HG02798 (cell line): ENCODE data around the gene TWF1.
"Not testable (repeated sequence)": the region's sequence is repeated elsewhere in the genome, so short reads cannot be mapped to it uniquely, and the experiment has no call there.

Experiments used
- ATAC-seq: cut with Tn5 transposase; IDR thresholded peaks from one replicate; pipeline ENCODE4 v1.9.1; 2021; ENCODE audit warnings: mild to moderate bottlenecking; ENCODE audit not compliant: unreplicated experiment, poor library complexity

The TWF1 gene

DNA sequence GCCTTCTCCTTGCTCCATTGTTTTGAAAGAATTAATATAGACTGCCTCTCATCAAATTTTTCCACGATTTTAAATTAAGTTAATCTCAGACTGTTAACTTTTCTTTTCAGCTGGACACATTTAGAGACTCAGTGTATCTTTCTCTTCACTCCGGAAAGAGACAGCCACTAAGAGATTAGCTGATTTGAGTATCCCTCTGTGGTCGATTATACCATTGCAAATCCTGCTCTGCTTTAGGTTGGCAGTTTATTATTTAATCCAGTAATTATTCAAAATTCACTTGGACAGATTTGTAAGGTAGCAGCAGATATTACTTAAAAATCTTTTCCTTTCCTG, 588 bp upstream of the TWF1 start:
- ATAC-seq = no peak

DNA sequence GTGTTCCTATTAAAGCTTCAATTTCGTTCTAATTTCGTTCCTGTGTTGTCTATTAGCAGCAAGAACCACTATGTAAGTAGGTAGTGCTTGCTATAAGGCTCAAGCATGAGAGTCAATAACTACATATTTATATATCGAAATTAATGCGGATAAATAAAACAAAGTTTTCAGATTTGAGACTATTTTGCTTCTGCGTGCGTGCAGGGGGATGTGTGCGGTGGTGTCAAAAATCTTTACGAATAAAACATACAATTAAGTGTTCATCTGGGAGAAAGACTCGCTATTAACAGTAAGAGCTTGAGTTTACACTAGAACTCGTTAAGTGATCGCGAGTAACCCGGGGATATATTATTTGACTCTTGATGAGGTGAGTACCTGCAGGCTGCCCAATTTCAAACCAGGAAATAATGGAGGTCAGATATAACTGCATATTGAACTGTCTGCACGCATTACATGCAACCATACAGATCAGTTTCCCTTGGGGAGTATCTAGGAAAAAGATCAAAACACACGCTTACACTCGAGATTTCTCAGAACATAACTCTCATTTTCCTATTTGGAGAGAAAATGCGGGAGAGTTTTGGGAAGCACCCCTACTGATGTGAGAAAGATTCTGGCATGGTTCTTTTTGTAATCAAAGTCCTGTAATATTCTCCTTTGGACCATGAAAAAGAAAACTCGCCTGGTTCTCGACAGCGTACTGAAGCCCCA, 813 bp downstream of the TWF1 start:
- ATAC-seq = no peak

DNA sequence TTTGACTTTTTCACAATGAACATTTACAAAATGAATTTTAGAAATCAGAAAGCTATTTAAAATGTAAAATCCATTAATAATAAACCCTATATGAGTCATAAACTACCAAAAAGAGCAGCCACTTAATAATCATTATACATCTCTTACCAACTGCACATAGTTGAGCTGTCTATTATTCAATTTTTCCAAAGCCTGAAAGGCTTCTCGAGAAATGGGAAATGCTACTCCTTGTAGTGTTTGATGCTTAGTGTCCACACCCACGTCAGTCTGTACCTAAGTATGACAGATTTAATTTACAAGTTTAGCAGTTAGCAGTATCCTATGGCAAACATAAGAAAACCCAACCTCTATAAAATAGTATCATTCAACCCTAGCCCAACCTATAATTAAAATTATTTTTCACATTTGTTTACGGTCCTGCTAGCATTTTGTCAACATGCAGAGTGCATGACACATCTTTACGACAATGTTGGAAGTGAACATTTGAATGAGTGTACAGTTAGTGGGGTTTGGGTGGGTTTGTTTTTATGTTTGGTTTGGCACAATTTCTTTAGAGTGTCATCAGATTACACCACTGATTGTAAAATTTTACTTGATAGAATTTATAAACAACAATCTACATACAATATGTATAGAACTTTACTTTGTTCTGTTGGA, 8.4 kb downstream of the TWF1 start:
- no peak for ATAC-seq

DNA sequence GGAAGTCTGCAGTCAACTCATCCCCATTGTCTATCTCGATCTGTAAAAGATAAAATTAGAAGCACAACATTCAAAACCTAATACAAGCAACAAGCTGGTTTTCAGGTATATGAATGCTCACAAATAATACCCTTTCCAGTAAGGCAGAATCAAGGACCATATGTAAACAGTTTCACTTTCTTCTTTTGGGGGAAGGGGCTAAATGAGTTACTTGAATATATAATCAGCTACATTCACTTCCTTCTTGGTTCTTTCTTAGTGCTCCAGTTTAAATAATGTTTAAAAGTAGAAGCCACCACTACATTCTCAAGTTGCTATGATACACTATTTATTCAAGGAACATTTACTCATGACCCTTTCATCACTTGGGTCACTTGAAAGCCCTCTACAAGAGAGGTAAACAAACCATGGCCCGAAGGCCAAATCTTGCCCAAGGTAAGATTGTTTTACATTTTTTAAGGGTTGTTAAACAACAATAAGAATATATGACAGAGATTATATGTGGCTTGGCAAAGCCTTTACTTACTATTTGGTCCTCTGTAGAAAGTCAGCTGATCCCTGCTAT, 10.3 kb downstream of the TWF1 start:
- no peak for ATAC-seq

DNA sequence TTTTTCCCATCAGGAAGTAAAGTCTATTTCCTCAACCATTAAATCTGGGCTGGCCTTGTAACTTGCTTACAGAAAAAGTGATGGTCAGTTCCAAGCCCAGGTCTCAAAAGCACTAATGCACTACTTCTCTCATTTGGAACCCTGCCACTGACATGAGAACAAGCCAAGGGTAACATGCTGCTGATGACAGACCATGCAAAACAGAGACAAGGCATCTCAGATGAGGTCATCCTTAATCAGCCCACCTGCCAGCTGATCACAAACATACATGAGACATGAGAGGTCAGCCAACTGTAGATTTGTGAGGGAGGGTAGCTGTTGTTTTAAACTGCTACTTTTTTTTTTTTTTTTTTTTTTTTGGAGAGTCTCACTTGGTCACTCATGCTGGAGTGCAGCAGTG, 16.2 kb downstream of the TWF1 start:
- ATAC-seq = no peak

DNA sequence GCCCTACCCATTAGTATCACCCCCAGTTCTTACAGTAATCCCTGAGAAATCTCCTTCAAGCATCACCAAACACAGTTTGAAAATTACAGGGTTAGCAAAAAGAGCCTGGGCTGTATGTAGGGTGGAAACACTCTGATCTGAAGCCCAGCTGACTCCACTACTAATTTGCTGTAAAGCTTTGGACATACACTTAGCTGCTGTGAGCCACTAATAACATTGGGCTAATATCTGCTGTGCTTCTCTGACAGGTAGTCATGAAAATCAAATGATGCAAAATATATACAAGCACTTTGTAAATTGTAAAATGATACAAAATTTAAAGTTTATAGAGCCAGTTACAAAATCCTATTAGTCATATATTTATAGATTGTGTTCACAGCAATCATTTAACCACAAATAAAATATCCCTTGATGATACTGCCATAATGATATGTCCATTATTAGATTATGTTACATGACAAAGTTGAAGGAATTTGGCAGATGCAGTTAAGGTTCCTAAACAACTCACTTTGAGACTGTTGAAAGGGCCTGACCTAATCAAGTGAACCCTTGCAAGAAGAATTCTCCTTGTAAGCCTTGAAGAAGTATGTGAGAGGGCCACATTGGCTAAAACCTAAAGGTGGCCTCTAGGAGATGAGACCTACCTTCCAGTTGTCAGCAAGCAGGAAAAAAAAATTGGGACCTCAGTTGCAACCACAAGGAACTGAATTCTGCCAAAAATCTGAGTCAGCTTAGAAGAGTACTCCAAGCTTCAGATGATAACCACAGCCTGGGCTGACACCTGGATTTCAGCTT, 19.0 kb downstream of the TWF1 start:
- ATAC-seq = no peak

DNA sequence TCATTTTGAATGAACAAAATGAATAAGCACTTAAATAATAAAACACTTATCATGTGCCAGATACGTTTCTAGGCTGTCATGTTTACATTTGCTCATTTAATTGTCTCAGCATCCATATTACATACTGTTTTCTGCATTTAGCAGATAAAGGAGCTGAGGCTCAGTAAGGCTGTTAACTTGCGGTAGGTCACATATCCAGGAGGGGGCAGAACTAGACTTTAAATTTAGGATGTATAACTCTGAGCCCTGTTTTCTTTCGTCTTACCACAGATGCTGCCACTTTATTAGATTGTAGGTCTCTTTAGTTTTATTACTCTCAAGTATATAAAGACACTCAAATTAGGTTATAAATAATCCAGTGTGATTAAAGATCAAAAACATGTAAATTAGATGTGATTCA, 29.6 kb downstream of the TWF1 start:
- peak; percentile 38 for ATAC-seq

DNA sequence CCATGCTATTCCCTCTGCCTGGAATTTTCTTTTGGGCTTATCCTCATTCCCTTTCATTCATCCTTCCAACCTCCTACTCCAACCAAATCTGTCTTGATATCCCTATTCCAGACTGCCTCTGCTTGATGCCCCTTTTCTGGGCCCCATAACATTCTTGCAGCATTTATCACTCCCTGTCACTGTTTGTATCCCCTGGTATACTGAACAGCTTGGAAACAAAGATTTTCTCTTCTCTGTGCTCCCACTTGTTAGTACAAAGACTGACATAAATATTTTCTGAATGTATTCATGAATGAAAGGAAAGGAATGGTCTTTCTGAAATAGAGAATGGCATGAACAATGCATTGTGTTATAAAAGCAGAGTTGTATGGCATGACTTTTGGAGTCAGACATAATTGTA, 39.8 kb downstream of the TWF1 start:
- no peak for ATAC-seq

DNA sequence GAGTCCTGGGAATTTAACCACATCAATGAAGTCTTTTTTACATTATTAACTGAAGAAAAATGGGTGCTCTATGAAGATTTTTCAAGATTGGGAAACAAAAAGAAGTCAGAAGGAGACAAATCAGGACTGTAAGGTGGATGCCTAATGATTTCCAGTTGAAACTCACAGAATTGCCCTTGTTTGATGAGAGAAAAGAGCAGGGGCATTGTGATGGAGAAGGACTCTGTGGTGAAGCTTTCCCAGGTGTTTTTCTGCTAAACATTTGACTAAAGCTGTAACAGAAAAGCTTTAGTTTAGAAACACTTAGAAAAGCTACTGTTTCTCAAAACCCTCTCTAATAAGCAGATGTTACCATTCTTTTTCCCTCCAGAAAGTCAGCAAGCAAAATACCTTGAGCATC, 41.6 kb downstream of the TWF1 start:
- no peak for ATAC-seq

DNA sequence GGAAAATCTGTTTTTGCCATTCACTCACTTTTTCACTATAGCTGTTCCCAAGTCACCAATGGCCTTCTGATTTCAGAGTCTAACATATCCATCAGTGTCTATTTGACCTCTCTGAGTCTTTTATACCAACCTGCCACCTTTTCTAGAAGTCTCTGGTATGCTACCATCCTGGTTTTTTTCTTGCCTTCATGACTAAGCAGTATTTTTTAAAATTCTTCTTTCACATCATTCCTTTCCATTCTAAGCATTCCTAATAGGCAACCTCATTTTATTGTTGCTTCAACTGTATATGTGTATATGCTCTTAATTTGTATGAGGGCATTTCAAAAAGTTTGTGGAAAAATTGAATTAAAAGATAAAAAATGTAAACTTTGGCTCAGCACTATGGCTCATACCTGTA, 42.3 kb downstream of the TWF1 start:
- no peak for ATAC-seq

DNA sequence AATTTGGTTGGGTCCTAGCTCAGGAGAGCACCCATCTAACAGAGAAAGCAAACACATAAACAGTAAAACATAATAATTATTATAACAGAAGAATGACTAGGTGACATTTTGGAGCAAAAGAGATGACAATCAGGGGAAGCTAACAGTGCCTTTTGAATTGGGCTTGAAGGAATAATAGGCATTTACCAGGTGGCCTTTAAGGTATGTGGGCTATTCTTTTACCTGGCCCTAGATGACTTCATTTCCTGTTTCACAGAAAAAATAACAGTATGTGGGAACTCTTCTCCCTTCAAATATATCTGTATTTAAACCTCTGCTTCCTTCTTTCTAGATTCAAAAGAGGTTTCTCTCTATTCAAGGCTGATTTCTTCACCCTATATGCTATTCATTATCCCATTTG, 43.5 kb downstream of the TWF1 start:
- no peak for ATAC-seq

DNA sequence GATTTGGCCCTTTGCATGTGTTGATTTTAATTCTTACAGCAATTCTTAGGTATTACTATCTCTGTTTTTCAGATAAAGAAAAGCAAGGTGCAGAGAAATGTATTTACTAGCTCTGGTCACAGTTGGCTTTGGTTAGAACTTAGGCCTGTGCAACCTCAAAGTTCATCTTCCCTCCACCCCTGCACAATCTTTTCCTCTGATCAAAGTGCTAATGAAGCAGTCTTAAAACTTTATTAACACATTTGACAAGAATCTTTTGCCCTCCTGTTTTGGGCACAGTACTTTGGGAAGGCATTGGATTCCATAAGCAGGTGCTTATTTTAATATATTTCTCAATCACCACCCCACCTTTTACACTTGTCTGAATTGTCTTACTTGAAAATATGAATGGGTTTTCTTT, 44.6 kb downstream of the TWF1 start:
- ATAC-seq = no peak

DNA sequence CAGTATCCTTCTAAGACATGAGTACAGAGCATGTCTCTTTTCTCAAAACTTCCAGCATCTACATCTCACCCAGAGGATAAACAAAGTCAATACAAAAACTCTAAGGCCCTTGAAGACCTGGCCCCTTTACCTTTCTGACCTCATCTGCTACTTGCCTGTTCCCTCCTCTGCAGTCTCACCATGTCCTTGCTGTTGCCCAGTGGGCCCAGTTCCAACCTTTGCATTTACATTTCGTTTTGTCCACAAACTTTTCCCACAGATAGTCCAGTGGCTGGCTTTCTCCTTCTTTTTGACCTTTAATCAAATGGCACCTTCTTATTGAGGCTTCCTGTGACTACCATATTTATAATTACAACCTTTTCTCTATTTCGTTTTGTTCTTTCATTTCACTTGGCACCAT, 45.7 kb downstream of the TWF1 start:
- ATAC-seq = no peak

DNA sequence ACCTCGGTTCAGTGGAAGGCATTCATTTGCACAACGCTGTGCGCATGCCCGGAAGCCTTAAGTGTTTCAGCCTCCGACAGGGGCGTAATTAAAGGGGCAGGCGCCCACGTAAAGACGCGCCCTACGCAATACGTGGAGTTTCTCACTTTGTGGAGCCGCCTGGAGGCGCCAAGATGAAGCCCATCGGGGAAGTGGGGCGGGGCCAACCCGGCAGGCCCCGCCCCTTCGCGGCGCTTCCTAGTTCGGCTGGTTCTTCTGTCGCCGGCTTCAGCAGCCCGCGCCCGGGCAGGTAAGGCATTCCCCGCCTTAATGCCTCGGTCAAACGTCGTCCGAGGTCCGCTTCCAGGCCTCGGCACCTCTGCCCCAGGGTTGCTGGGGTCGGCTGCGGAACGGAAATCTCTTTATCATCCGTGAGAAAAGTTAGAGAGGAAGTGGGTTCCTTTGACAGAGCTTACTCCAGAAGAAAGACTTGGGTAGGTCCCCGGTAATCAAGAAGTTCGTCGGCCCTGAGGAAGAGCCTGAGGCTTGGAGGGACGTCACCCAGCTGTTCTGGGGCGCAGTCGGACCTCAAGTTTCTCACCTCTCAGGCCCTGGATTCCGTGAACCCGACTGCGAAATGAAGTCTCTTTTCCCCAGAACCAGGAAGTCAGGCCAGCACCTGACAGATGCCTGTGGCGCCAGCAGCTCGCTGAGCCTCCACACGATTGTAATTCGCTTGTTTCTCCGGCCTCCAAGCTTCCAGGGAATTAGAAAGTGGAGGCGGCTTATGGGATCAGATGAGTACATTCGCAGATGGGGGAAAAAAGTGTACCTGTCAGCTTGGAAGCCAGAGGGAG, 47.2 kb downstream of the TWF1 start, which contains the start of the genes IRAK4 and PUS7L:
TSS of gene IRAK4 (plus strand) at position 224 of the 836 bp plus-strand sequence. CDS start 9,161 bp downstream, outside the sequence.
TSS of gene PUS7L (minus strand) at position 63 of the 836 bp plus-strand sequence. CDS start 3,545 bp downstream, outside the sequence.
- peak; percentile 97 for ATAC-seq

DNA sequence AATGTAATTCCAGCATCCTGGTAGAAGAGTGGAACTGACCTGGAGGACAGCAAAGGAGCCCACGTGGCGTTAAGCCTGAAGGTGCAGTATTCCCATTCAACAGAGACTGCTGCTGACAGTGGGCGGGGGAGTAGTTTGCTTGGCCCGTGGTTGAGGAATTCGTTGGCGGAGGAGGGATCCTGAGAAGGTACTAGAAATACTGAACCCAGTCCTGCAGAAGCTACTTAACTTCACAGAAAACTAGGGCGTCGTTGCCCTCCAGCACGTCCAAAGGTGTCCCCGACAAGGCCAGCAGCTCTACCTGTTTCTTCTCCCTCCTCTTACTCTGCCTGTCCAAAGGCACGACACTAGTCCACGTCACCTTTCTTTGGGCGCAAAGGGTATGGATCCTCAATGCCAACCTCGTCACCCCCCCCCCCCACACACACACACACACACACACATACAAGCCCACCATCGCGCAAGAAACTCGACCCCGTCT, 47.8 kb downstream of the TWF1 start:
- peak; percentile 5 for ATAC-seq

DNA sequence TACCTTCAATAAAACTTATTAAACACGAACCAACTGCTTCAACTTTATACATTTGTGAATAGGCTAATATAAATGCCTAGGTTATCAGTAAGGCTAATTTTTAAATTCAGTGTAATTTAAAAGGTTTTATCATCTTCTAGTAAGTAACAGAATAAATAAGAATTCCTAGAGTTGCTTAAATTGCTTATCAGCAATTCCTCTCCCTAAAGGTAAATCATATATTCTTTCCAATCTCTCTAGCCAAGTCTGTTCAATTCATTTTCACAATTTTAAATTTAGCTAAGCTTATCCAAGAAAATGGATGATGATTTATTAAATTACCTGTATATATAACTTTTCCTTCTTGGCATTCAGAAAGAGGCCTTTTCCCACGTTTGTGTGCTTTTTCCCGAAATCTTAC, 52.1 kb downstream of the TWF1 start:
- ATAC-seq = no peak

DNA sequence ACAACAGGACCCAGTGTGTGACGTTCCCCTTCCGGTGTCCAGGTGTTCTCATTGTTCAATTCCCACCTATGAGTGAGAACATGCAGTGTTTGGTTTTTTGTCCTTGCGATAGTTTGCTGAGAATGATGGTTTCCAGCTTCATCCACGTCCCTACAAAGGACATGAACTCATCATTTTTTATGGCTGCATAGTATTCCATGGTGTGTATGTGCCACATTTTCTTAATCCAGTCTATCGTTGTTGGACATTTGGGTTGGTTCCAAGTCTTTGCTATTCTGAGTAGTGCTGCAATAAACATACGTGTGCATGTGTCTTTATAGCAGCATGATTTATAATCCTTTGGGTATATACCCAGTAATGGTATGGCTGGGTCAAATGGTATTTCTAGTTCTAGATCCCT, 54.8 kb downstream of the TWF1 start:
- not testable (repeated sequence) for ATAC-seq

DNA sequence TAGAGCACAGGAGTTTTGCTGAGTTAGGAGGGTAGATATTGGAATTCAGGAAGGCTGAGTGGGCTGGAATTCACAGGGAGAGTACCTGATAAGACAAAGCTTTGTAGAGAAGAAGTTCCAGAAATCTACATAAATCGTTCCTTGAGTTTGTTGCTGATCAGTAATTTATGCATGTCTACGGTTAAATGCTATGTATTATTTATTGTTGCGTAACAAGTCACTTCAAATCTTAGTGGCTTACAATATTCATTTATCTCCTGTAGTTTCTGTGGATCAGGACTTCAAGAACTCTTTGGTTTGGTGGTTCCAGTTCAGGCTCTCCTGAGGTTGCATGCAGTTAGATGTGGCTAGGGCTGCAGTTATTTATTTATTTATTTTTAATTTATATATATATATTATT, 55.3 kb downstream of the TWF1 start:
- ATAC-seq = no peak

DNA sequence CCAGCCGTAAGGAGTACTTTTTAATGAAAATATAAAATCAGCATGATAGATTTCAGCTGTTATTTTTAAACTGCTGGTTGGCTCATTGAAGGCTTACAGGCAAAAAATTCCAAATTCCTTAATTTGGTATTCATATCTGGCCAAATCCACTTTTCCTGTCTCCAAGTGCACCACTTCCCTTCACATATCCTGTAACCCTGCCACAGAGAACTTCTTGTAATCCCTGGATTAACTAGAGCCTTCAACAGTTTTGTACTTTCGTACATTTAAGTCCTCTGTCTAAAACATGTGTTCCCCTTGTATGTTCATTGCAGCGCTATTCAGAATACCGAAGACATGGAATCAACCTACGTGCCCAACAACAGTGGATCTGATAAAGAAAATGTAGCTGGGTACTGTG, 57.1 kb downstream of the TWF1 start:
- ATAC-seq = no peak

DNA sequence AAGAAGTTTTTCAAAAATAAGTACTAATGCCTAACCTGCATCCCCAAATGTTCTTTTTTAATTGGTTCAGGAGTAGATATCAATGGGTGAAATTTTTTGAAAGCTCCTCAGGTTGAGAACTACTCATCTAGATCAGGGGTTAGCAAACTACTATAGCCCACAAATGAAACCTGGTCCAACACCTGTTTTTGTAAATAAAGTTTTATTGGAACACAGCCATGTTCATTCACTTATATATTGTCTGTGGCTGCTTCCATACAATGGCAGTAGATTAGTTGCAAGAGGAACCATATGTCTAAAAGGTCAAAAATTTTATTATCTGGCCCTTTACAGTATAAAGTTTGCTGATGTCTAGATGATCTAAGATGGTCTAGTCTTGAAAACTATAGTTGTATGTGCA, 61.3 kb downstream of the TWF1 start:
- no peak for ATAC-seq
